ENCODE data around the gene TBXAS1.
A peak's percentile ranks its signal among the peaks of the same experiment; 100 is the strongest.

Gene TBXAS1

GRCh38 chr7:139829025-139829774, at the start of gene TBXAS1:
Gene TBXAS1, plus strand, starts transcription at chr7:139829264. Its CDS starts 127 bp downstream, at chr7:139829391.
- DNase-seq (ENCODE audit: low spot score): peak; percentile 64

DNA sequence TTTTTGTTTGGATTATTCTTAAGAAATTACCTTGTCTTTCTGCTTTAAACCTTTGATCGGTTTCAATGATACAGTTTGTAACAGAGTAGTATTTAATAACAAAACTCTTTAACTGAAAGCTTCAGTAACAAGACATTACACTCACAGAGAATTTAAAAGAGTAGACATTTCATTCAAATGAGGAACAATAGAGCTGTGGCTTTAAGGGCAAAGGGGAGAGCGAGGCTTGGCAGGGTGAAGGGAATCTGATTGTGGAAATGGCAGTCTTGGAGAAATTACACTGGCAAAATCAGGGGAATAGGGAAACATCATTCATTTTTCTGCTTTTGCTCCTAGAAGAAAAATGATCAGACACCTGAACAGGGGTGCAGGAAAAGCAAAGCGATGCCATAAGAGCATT, 46.1 kb upstream of the TBXAS1 start:
- no peak for DNase-seq (ENCODE audit: low spot score)

DNA sequence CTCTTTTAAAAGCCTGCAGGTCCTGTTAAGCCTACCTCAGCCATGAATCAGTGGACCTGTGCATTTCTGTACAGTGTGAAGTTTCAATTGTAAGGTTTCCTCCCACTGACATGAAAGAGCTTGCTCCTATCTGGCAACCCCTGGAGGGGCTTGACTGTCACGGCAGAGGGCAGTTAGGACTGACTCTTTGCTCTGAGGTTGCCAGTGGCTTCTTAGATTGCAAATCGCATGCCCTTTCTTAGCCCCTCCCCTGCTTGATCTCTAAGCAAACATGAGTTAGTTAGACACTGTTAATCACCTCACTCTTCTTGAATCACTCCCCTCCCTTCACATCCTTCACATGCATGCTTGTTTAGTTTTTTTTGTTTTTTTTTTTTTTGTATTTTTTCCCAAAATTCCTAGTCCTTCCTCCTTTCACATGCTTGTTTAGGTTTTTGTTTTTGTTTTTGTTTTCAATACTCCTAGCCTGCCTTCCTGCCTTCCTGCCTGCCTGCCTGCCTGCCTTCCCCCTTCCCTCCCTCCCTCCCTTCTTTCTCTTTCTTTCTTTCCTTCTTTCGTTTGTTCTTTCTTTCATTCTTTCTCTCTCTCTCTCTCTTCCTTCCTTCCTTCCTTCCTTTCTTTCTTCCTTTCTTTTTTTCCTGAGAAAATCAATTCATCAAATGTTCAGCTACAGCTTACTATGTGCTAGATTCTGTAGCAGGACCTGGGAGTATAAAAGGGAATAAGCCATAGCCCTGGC, 45.2 kb upstream of the TBXAS1 start:
- no peak for DNase-seq (ENCODE audit: low spot score)

GRCh38 chr7:139784648-139785047, 44.4 kb upstream of the TBXAS1 start:
- no peak for DNase-seq (ENCODE audit: low spot score)

- DNase-seq (ENCODE audit: low spot score): no peak
Measured at GRCh38 chr7:139791316-139791715, 37.7 kb upstream of the TBXAS1 start.

DNA sequence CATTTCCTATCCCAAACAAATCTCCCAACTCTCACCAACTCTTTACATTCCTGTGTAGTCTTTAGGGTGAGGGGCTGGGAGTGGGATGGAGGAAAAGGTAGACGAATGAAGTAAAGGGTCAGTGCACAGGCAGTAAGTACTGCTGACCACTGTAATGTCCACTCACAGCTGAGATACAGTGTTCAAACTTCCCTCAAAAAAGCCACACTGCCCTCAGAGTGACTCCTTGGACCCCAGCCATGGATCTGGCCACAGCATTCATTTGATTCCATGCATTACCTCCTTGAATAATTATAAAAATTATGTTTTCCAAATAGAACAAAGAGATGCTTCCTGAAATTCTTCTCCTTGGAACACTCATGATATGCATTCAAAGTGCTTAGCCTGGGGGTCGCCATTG, 31.5 kb upstream of the TBXAS1 start:
- DNase-seq (ENCODE audit: low spot score): no peak

GRCh38 chr7:139798221-139798620, 30.8 kb upstream of the TBXAS1 start:
- DNase-seq (ENCODE audit: low spot score): no peak

DNA sequence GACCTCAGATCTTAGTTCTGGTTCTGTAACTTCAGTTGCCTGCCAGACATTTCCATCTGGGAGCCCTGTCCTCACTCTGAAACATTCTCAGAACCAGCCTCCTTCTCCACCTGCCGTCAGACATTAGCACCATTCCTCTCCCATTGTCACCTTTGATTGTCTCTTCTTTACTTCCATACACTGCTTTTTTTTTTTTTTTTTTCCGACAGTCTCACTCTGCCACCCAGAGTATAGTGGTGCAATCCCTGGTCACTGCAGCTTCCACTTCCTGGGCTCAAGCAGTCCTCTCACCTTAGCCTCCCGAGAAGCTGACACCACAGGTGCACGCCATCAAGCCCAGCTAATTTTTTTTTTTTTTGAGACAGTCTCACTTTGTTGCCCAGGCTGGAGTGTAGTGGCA, 30.2 kb upstream of the TBXAS1 start:
- DNase-seq (ENCODE audit: low spot score): peak; percentile 22

DNA sequence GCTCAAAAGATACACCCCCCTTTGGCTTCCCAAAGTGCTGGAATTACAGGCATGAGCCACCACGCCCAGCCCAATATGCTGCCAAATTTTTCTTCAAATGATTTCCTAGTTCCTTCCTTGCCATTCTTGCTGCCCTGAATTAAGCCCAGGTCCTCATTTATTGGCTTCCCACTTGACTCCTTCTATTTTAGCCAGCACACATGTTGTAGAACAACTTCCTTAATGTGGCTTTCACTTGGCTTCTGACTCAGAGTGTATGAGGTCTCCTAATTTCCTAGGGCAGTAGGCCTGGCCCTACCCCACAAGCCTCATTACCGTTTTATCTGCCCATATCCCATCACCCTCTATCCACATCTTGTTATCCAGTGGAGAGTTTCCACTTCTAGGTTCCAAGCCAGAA, 29.5 kb upstream of the TBXAS1 start:
- DNase-seq (ENCODE audit: low spot score): peak; percentile 37

- DNase-seq (ENCODE audit: low spot score): no peak
Measured at GRCh38 chr7:139804571-139804970, 24.5 kb upstream of the TBXAS1 start.

GRCh38 chr7:139807009-139807408, 22.1 kb upstream of the TBXAS1 start:
- DNase-seq (ENCODE audit: low spot score): no peak

GRCh38 chr7:139808427-139808826, 20.6 kb upstream of the TBXAS1 start:
- DNase-seq (ENCODE audit: low spot score): no peak

- DNase-seq (ENCODE audit: low spot score): no peak
Measured at GRCh38 chr7:139808846-139809442, 20.1 kb upstream of the TBXAS1 start.

GRCh38 chr7:139811066-139811465, 18.0 kb upstream of the TBXAS1 start:
- DNase-seq (ENCODE audit: low spot score): no peak

GRCh38 chr7:139813151-139813550, 15.9 kb upstream of the TBXAS1 start:
- DNase-seq (ENCODE audit: low spot score): no peak

- no peak for DNase-seq (ENCODE audit: low spot score)
Measured at GRCh38 chr7:139813689-139814088, 15.4 kb upstream of the TBXAS1 start.

GRCh38 chr7:139817249-139817648, 11.8 kb upstream of the TBXAS1 start:
- DNase-seq (ENCODE audit: low spot score): no peak

DNA sequence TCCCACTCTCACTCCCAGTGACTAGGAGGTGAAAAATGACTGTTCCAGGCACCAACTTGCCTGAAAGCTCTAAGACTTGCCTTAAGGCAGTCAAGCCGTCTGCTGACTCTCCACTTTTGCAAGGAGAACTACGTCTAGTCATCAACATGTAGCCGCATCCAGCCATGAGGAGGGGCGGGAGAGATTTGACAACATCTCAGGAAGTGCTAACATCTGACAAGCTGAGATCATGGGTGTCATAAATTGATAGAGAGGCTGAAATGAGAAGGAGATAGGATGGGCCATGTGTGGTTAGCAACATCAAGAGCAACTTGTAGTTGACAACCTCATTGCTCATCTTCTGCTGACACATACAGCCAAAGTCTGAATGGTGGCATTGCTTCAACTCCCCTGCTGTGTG, 9.0 kb upstream of the TBXAS1 start:
- no peak for DNase-seq (ENCODE audit: low spot score)

DNA sequence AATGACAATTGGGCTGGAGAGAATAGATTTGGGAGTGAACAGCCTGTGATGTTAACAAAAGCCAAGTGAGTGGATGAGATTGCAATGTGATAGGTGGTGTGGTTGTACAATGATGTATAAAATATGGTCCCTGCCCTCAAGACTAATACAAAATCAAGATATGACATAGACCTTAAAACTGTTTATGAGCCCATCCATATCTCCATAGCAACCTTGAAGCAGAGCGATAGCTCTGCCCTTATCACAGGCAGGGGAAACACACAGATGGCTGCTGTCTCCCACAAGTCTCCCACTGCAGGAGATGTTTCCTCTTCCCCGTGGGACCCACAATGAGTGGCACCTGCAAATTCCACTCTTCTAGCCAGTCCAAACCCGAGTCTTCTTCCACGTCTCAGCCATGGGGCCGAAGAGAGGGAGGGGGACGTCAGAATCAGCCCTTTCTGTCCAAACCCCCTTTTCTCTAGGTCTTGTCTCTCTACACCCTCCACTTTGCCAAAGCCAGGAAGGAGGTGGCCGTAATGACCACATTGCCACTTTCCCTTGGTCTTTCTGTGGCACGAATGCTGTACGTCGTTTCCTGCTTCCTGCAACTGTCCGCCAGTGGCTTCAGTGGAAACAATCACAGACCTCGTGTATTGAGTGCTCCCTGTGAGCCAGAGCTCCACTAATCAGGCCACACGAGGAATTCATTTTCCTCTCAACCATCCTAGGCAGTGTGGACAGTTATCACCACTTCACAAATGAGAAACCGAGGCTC, 7.5 kb upstream of the TBXAS1 start:
- no peak for DNase-seq (ENCODE audit: low spot score)

- DNase-seq (ENCODE audit: low spot score): no peak
Measured at GRCh38 chr7:139822855-139823254, 6.2 kb upstream of the TBXAS1 start.

DNA sequence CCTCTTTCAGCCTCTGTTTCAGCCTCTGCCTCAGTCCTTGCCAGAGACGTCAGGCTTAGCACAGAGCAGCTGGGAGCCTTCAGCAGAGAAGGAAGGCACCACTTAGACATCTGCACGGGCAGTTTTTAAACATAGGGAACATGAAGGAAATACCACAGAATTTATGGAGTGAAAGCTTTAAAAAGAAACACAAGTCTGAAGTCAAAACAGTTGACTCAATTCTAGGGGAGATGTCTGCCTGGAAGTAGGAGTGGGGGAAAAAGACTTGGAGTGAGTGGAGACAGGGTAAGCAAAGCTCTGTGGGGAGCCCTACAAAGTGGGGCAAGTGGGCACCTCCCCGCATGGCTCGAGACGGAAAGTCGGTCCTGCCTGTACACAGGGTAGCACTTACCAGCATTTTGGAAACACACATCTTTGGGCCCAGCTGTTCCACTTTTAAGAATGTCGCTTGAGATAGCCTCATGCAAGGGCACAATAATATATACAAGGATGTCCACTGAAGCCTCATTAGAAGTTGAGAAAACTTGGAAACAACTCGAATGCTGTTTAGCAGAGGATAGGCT, 5.0 kb upstream of the TBXAS1 start:
- no peak for DNase-seq (ENCODE audit: low spot score)

DNA sequence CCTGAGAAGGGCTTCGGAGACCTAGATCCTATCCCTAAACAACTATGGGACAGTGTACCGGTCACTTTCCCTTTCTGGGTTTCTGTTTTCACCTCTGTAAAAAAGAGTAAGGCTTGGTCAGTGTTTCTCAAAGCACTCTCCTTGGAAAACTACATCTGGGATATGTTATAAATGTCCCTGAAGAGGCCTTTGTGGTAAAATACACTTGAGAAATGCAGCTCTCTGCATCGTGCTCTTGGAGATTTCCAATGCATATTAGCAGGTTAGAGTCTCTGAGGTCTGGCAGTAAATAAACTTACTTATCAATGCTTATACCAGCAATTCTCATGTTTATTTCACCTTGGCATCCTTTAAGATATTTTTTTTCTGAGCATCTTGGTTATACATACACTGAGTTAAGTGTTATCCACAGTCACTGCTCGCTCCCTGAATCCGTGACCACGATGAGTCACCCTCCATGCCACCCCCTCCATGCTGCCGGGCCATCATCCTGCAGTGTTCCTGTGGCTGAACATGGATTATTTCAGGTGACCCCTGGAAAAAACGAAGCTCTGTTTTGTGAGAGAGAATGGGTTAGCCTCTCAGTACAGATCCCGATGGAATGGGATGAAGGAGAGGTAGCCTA, 3.3 kb upstream of the TBXAS1 start:
- DNase-seq (ENCODE audit: low spot score): no peak
